K562 (cell line): ENCODE data around the gene TSC22D1. TPM values are rescaled to one million over a fixed set of nuclear protein-coding genes. Genes with fewer than 3 reads are reported as not detected.
A peak's percentile ranks its signal among the peaks of the same experiment; 100 is the strongest.
"Not testable (repeated sequence)": the region's sequence is repeated elsewhere in the genome, so short reads cannot be mapped to it uniquely, and the experiment has no call there.

ENCODE experiments used
- ATAC-seq: fragments of 200-7000 bp; cut with Tn5 transposase; 3 replicates; pipeline ENCODE4 v1.9.1; 2020; ENCODE audit warnings: moderate library complexity
- BruUV-seq: library from RNA; stranded (reverse); fragments of 400-500 nt; replicated peaks from 2 replicates; lab custom pipeline; 2021; lab: Mats Ljungman, UMichigan
- CTCF ChIA-PET: fragments of 300-600 bp; formaldehyde crosslinking; extraction: SDS; loops from one replicate; lab custom pipeline; 2021; ENCODE audit warnings: low intra/inter-chr PET ratio; lab: Yijun Ruan, JAX
- POLR2A ChIA-PET: fragments of 300-600, 350-650 bp; sonication (Branson Sonifier 250); formaldehyde crosslinking; extraction: SDS; loops from one replicate; lab custom pipeline; 2021; ENCODE audit warnings: antibody characterized with exemption, inconsistent platforms; lab: Yijun Ruan, JAX
- DNase-seq, 4 experiments: peaks; one replicate each; pipeline versions ENCODE4 v3.0.0 to v3.0.0-alpha.2; 2011 to 2018; ENCODE audit warnings: low spot score in 3 of 4, mixed read lengths in 3 of 4; ENCODE audit errors: extremely low read depth in 1 of 4
- FAIRE-seq: peaks from 2 replicates; lab custom pipeline; 2011; peaks lifted over from hg19 to GRCh38; lab: Jason Lieb, UNC
- H2AFZ ChIP-seq: 2 replicates; pipeline ENCODE4 v1.6.0; 2011; ENCODE audit warnings: low read depth, low read length, control low read depth, inconsistent platforms
- H3K27ac ChIP-seq: fragments of 200-600 bp; 3 replicates; pipeline ENCODE4 v1.8.0; 2011; ENCODE audit warnings: low read depth, mild to moderate bottlenecking, control low read depth, inconsistent platforms, low read length, moderate library complexity, mixed read lengths; ENCODE audit errors: extremely low read depth
- H3K27me3 ChIP-seq, 2 experiments: fragments of 300-600 bp in 1 of 2; 2 replicates in 1 of 2; 3 replicates in 1 of 2; pipeline versions ENCODE4 v1.6.0 to v1.8.0; 2011; ENCODE audit warnings: inconsistent platforms in 2 of 2, low read length in 2 of 2, mild to moderate bottlenecking in 1 of 2, mixed read lengths in 1 of 2, moderate library complexity in 1 of 2; ENCODE audit not compliant: control insufficient read depth in 2 of 2, insufficient read depth in 2 of 2
- H3K36me3 ChIP-seq: fragments of 300-600 bp; 3 replicates; pipeline ENCODE4 v1.8.0; 2011; ENCODE audit warnings: mild to moderate bottlenecking, low read length, inconsistent platforms; ENCODE audit not compliant: control insufficient read depth, insufficient read depth
- H3K4me1 ChIP-seq, 2 experiments: fragments of 200-600 bp in 1 of 2; replicated peaks in 1 of 2; 2 replicates in 1 of 2; 3 replicates in 1 of 2; pipeline versions ENCODE4 v1.5.1 to v1.8.0; 2011; ENCODE audit warnings: inconsistent platforms in 2 of 2, low read length in 2 of 2, mild to moderate bottlenecking in 1 of 2, mixed read lengths in 1 of 2, moderate library complexity in 1 of 2; ENCODE audit not compliant: control insufficient read depth in 2 of 2, insufficient read depth in 2 of 2
- H3K4me2 ChIP-seq: 2 replicates; pipeline ENCODE4 v1.6.1; 2011; ENCODE audit warnings: low read length, control low read depth, inconsistent platforms, mixed read lengths; ENCODE audit not compliant: insufficient read depth
- H3K4me3 ChIP-seq: fragments of 200-600 bp; sonication (generic), shearing (Covaris generic); 2 replicates; pipeline ENCODE4 v1.5.1; 2016; ENCODE audit warnings: control low read depth, inconsistent platforms
- H3K79me2 ChIP-seq: fragments of 200-600 bp; 3 replicates; pipeline ENCODE4 v1.8.0; 2011; ENCODE audit warnings: low read length, inconsistent platforms; ENCODE audit not compliant: control insufficient read depth, insufficient read depth
- H3K9ac ChIP-seq, 2 experiments: 2 replicates each; pipeline versions ENCODE4 v1.6.0 to v1.6.1; 2011; ENCODE audit warnings: low read depth in 2 of 2, low read length in 2 of 2, control low read depth in 1 of 2, inconsistent platforms in 1 of 2, mild to moderate bottlenecking in 1 of 2, mixed read lengths in 1 of 2; ENCODE audit not compliant: insufficient read depth in 1 of 2
- H3K9me1 ChIP-seq: one replicate; pipeline ENCODE4 v1.6.0; 2011; ENCODE audit warnings: inconsistent platforms, mild to moderate bottlenecking, low read length, moderate library complexity; ENCODE audit not compliant: control insufficient read depth, insufficient read depth
- H3K9me3 ChIP-seq: replicated peaks from 2 replicates; pipeline ENCODE4 v1.5.1; 2011; ENCODE audit warnings: low read depth, low read length, inconsistent platforms; ENCODE audit not compliant: control insufficient read depth, insufficient read depth
- H4K20me1 ChIP-seq: replicated peaks from 2 replicates; pipeline ENCODE4 v1.6.1; 2011; ENCODE audit warnings: low read length, inconsistent platforms, mixed read lengths; ENCODE audit not compliant: control insufficient read depth, insufficient read depth
- ADNP ChIP-seq: fragments of 200-800 bp; sonication (Bioruptor generic); IDR thresholded peaks from 2 replicates; pipeline ENCODE4 v1.6.1; 2016; ENCODE audit warnings: missing genetic modification characterization, missing compliant biosample characterization
- ASH1L ChIP-seq: fragments of 450-650 bp; IDR thresholded peaks from 2 replicates; pipeline ENCODE4 v1.6.1; 2018; ENCODE audit warnings: borderline replicate concordance, mild to moderate bottlenecking, low read depth; ENCODE audit not compliant: partially characterized antibody
- ETS2 ChIP-seq: IDR thresholded peaks from 2 replicates; pipeline ENCODE4 v1.6.1; 2016; ENCODE audit warnings: borderline replicate concordance, missing genetic modification characterization, mild to moderate bottlenecking, moderate library complexity, missing compliant biosample characterization; ENCODE audit not compliant: poor library complexity, severe bottlenecking
- MED1 ChIP-seq: sonication (generic); formaldehyde crosslinking; IDR thresholded peaks from 2 replicates; pipeline ENCODE4 v1.8.1; 2023; ENCODE audit warnings: missing genetic modification reagents, borderline replicate concordance
- NFYB ChIP-seq: IDR thresholded peaks from 2 replicates; pipeline ENCODE4 v1.6.1; 2011; ENCODE audit warnings: mild to moderate bottlenecking, moderate library complexity; ENCODE audit not compliant: insufficient read length; ENCODE audit errors: extremely low read depth
- PCBP2 ChIP-seq: fragments of 200-400 bp; formaldehyde crosslinking; IDR thresholded peaks from 2 replicates; pipeline ENCODE4 v1.6.1; 2018; ENCODE audit warnings: low read length, low read depth, mild to moderate bottlenecking, moderate library complexity; ENCODE audit not compliant: poor library complexity, severe bottlenecking
- RB1 ChIP-seq: fragments of 450-650 bp; IDR thresholded peaks from 2 replicates; pipeline ENCODE4 v1.6.1; 2017; ENCODE audit warnings: low read depth, mild to moderate bottlenecking
- ZNF143 ChIP-seq: sonication (generic); formaldehyde crosslinking; IDR thresholded peaks from 2 replicates; pipeline ENCODE4 v1.9.0; 2022; ENCODE audit warnings: mild to moderate bottlenecking, missing genetic modification reagents
- WGBS: fragments of 100-300 bp; shearing (Covaris generic); methylation state at CpG from one replicate; pipeline ENCODE4 v1.1.6; 2016; ENCODE audit warnings: low coverage, mixed read lengths; ENCODE audit not compliant: insufficient coverage; ENCODE audit errors: missing lambda C conversion rate; 5-methylcytosine and 5-hydroxymethylcytosine counted together
- in situ Hi-C: fragments of 300-500 bp; cut with MboI; formaldehyde crosslinking; loops from 4 replicates; pipeline ENCODE4 v1.15.0; 2018; ENCODE audit warnings: inconsistent platforms, mixed read lengths
- intact Hi-C: fragments of 100-400 bp; cut with micrococcal nuclease; formaldehyde crosslinking; loops from 2 replicates; pipeline ENCODE4 v1.14.2; 2022
- polyA plus RNA-seq, 8 experiments: library from polyadenylated mRNA; depleted of rRNA in 4 of 8; stranded (reverse) in 5 of 8; unstranded in 3 of 8; fragments of >200 nt; fragmentation: Nextera tagmentation in 2 of 8; fragmentation: Illumina TruSeq in 1 of 8; extraction: Ambion mirVana in 2 of 8; extraction: Trizol in 1 of 8; gene quantifications; 2 replicates each; pipeline versions ENCODE4 v1.2.1 to v1.2.3, GENCODE V29; 2011 to 2014; ENCODE audit warnings: inconsistent platforms in 1 of 8, missing spikeins in 1 of 8
- total RNA-seq, 7 experiments: library from RNA; depleted of rRNA in 6 of 7; stranded (reverse); fragments of >200 nt in 6 of 7; fragmentation: Illumina TruSeq in 2 of 7; extraction: Trizol in 2 of 7; gene quantifications; 2 replicates each; pipeline versions ENCODE4 v1.2.1 to v1.2.3, GENCODE V29; 2011 to 2021; ENCODE audit warnings: low replicate concordance in 1 of 7
- TF ChIP-seq, protein P1 (sequence below): sonication (generic); formaldehyde crosslinking; IDR thresholded peaks from 2 replicates; pipeline ENCODE4 v1.8.1; 2023; ENCODE audit warnings: mild to moderate bottlenecking, missing genetic modification reagents
- TF ChIP-seq, protein P2 (sequence below), 2 experiments: fragments of 250-450 bp in 1 of 2; fragments of 450-650 bp in 1 of 2; sonication (Bioruptor Pico) in 1 of 2; IDR thresholded peaks; 2 replicates each; pipeline versions ENCODE4 v1.6.1 to v1.8.0; 2016 to 2021; ENCODE audit warnings: mild to moderate bottlenecking in 2 of 2, moderate library complexity in 2 of 2, missing compliant biosample characterization in 1 of 2, missing genetic modification characterization in 1 of 2
- TF ChIP-seq, protein P3 (sequence below): sonication (generic); formaldehyde crosslinking; IDR thresholded peaks from 2 replicates; pipeline ENCODE4 v1.8.0; 2022; ENCODE audit warnings: missing genetic modification reagents, mild to moderate bottlenecking, moderate library complexity, borderline replicate concordance

TSC22D1 gene
- total and polyA plus RNA-seq, 9 of the 15 experiments (the other 6 are each of a cell fraction or from before 2014, with no cell fraction given) = 2.6 to 19.8 (median 8.4) TPM

DNA sequence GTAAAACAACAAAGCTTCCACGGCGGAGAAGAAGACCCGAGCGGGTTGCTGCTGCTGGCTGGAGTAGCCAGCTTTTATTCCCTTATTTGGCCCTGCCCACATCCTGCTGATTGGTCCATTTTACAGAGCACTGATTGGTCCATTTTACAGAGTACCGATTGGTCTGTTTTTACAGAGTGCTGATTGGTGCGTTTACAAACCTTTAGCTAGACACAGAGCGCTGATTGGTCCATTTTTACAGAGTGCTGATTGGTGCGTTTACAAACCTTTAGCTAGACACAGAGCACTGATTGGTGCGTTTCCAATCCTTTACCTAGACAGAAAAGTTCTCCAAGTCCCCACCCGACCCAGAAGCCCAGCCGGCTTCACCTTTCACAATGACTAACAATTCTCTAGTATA is 119.9 kb downstream of the TSC22D1 start:
- FAIRE-seq, H3K36me3 ChIP-seq, H3K9me1 ChIP-seq, intact Hi-C loops, BruUV-seq, H3K27ac ChIP-seq, H3K4me2 ChIP-seq, H3K4me1 ChIP-seq, H2AFZ ChIP-seq, H4K20me1 ChIP-seq, ATAC-seq, DNase-seq, H3K79me2 ChIP-seq, H3K9me3 ChIP-seq, H3K9ac ChIP-seq, H3K4me3 ChIP-seq, POLR2A ChIA-PET, CTCF ChIA-PET: not testable (repeated sequence)
- peak; percentile 60 for TF ChIP-seq NFYB
- TF ChIP-seq ASH1L = peak; percentile 23
- 13% methylated on average over 8 of the region's 11 CpGs for WGBS
- in situ Hi-C loops = loop anchor here (25.0 kb wide), 1 partner anchor 419 kb away; no protein-coding TSS in a partner anchor
- H3K27me3 ChIP-seq = peaks cover 0 to 19% of the 10 kb centered on the region in 2 experiments; a peak in 2 of 5 replicates

DNA sequence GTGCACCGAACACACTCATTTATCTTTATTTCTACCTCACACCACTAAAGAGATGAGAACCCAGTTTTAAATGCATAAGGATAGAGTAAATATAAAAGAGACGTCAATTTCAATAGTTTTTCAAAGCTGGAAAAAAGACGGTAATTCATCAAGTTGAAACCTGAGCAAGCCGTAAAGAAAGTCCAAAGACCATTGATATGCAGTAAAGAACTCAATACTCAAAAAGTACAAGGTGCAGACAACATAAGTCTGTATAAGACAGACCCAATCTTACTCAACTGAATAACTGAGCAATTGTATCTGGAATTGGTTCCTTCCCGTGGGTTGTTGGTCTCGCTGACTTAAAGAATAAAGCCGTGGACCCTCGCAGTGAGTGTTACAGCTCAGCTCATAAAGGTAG is 120.4 kb downstream of the TSC22D1 start:
- no peak overlapping the region for H2AFZ ChIP-seq
- no TSS peak for BruUV-seq
- CTCF ChIA-PET = no interaction called here
- WGBS = 1% methylated on average over 8 of the region's 8 CpGs
- FAIRE-seq (no peak), ATAC-seq (no peak), DNase-seq (no peak)
- no peaks in the 10 kb centered on the region for H3K9me1 ChIP-seq
- no peaks in the 10 kb centered on the region for H4K20me1 ChIP-seq
- POLR2A ChIA-PET = no interaction called here
- H3K4me2 ChIP-seq = no peak overlapping the region
- no peaks in the 10 kb centered on the region for H3K36me3 ChIP-seq
- in situ Hi-C loops = loop anchor here (25.0 kb wide), 1 partner anchor 418 kb away; no protein-coding TSS in a partner anchor
- no peaks in the 10 kb centered on the region for H3K79me2 ChIP-seq
- intact Hi-C loops = no loop called here
- H3K27me3 ChIP-seq = peaks cover 0 to 21% of the 10 kb centered on the region in 2 experiments; a peak in 2 of 5 replicates
- H3K4me1 ChIP-seq = no peaks in the 10 kb centered on the region; a peak in 1 of 5 replicates
- no peak overlapping the region for H3K9ac ChIP-seq
- no peak for TF ChIP-seq PCBP2
- TF ChIP-seq, protein P1, sequence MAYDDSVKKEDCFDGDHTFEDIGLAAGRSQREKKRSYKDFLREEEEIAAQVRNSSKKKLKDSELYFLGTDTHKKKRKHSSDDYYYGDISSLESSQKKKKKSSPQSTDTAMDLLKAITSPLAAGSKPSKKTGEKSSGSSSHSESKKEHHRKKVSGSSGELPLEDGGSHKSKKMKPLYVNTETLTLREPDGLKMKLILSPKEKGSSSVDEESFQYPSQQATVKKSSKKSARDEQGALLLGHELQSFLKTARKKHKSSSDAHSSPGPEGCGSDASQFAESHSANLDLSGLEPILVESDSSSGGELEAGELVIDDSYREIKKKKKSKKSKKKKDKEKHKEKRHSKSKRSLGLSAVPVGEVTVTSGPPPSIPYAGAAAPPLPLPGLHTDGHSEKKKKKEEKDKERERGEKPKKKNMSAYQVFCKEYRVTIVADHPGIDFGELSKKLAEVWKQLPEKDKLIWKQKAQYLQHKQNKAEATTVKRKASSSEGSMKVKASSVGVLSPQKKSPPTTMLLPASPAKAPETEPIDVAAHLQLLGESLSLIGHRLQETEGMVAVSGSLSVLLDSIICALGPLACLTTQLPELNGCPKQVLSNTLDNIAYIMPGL (CRISPR knock-in tag) = no peak
- TF ChIP-seq, protein P2, sequence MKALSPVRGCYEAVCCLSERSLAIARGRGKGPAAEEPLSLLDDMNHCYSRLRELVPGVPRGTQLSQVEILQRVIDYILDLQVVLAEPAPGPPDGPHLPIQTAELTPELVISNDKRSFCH (CRISPR knock-in tag; IDR thresholded peaks at IDR 0.05) = no peak
- TF ChIP-seq, protein P2 (tag; IDR thresholded peaks at IDR 0.05) = no peak
- TF ChIP-seq, protein P3, sequence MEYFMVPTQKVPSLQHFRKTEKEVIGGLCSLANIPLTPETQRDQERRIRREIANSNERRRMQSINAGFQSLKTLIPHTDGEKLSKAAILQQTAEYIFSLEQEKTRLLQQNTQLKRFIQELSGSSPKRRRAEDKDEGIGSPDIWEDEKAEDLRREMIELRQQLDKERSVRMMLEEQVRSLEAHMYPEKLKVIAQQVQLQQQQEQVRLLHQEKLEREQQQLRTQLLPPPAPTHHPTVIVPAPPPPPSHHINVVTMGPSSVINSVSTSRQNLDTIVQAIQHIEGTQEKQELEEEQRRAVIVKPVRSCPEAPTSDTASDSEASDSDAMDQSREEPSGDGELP (CRISPR knock-in tag) = no peak
- no peak for TF ChIP-seq ETS2 (tag)
- no peak for TF ChIP-seq ADNP (tag)
- TF ChIP-seq MED1 (CRISPR knock-in tag) = no peak
- TF ChIP-seq ZNF143 = no peak
- no peak for TF ChIP-seq RB1
- H3K27ac ChIP-seq = no peak overlapping the region
- no peak overlapping the region for H3K4me3 ChIP-seq
- 0 out of 2 replicates have a peak, but pooled peaks cover 2% of the 10 kb centered on the region for H3K9me3 ChIP-seq
